Measurements from ENCODE around the gene TOMM20.
"Not testable (repeated sequence)": the region's sequence is repeated elsewhere in the genome, so short reads cannot be mapped to it uniquely, and the experiment has no call there.

TOMM20 gene

GRCh38 chr1:235091319-235092044, 37.2 kb downstream of the TOMM20 start:
- DNase-seq (ENCODE audit: low spot score); H3K4me2 ChIP-seq (ENCODE audit: insufficient read depth, low read length, poor library complexity, severe bottlenecking); H3K27me3 ChIP-seq (ENCODE audit: control insufficient read depth in 3 of 3, insufficient read depth in 3 of 3, low read depth in 1 of 3, low read length in 3 of 3); H3K23ac ChIP-seq (ENCODE audit: low read depth, low read length, poor library complexity); H3K4ac ChIP-seq (ENCODE audit: low read length); H3K36me3 ChIP-seq (replicated peaks in 1 of 2; ENCODE audit: control insufficient read depth in 2 of 2, insufficient read depth in 2 of 2, low read length in 2 of 2); H3K9me3 ChIP-seq (replicated peaks in 1 of 2; ENCODE audit: control insufficient read depth in 2 of 2, insufficient read depth in 1 of 2, low read depth in 1 of 2, low read length in 2 of 2); H3K14ac ChIP-seq (ENCODE audit: low read length); H4K8ac ChIP-seq (ENCODE audit: low read depth, low read length); H2AFZ ChIP-seq (ENCODE audit: low read length); H3K4me3 ChIP-seq (ENCODE audit: low read length in 2 of 2); H3K9ac ChIP-seq (ENCODE audit: low read depth, low read length, poor library complexity); H3K79me1 ChIP-seq (ENCODE audit: low read depth, low read length): not testable (repeated sequence)
- Histone ChIP-seq H4K91ac (ENCODE audit: low read depth, low read length, poor library complexity) (peak overlapping the region; percentile 34), H3K27ac (replicated peaks; ENCODE audit: low read length) (peak overlapping the region; percentile 89), H2BK15ac (ENCODE audit: low read length) (peak overlapping the region; percentile 65), H2BK5ac (ENCODE audit: low read length) (peak overlapping the region; percentile 13), H2BK12ac (ENCODE audit: low read length) (peak overlapping the region; percentile 78), H2BK120ac (ENCODE audit: low read depth, low read length) (peak overlapping the region; percentile 74), H2AK5ac (ENCODE audit: low read depth, low read length) (peak overlapping the region; percentile 79), H3K18ac (ENCODE audit: low read length) (peak overlapping the region; percentile 89), H3K4me1 (ENCODE audit: control insufficient read depth in 2 of 2, insufficient read depth in 1 of 2, low read depth in 1 of 2, low read length in 2 of 2) (peaks cover 17 to 19% of the 10 kb centered on the region in 2 donors)
- WGBS, 2 donors (ENCODE audit: extremely low coverage in 2 of 2, insufficient read length in 2 of 2, insufficient replicate concordance in 1 of 2): no CpG with 5 or more reads among the region's 20 CpGs

- Histone ChIP-seq H3K4me2 (ENCODE audit: insufficient read depth, low read length, poor library complexity, severe bottlenecking) (peak overlapping the region; percentile 19), H3K79me1 (ENCODE audit: low read depth, low read length) (no peaks in the 10 kb centered on the region), H3K23ac (ENCODE audit: low read depth, low read length, poor library complexity) (no peak overlapping the region), H2BK5ac (ENCODE audit: low read length) (peak overlapping the region; percentile 13), H2AFZ (ENCODE audit: low read length) (peak overlapping the region; percentile 48), H3K36me3 (replicated peaks in 1 of 2; ENCODE audit: control insufficient read depth in 2 of 2, insufficient read depth in 2 of 2, low read length in 2 of 2) (no peaks in the 10 kb centered on the region), H2AK5ac (ENCODE audit: low read depth, low read length) (no peak overlapping the region), H3K9ac (ENCODE audit: low read depth, low read length, poor library complexity) (peak overlapping the region; percentile 15), H4K8ac (ENCODE audit: low read depth, low read length) (no peak overlapping the region), H3K27me3 (ENCODE audit: control insufficient read depth in 3 of 3, insufficient read depth in 3 of 3, low read depth in 1 of 3, low read length in 3 of 3) (no peaks in the 10 kb centered on the region), H2BK120ac (ENCODE audit: low read depth, low read length) (peak overlapping the region; percentile 2), H2BK15ac (ENCODE audit: low read length) (peak overlapping the region; percentile 2), H3K9me3 (replicated peaks in 1 of 2; ENCODE audit: control insufficient read depth in 2 of 2, insufficient read depth in 1 of 2, low read depth in 1 of 2, low read length in 2 of 2) (peaks cover 0 to 1% of the 10 kb centered on the region in 2 donors), H4K91ac (ENCODE audit: low read depth, low read length, poor library complexity) (peak overlapping the region; percentile 34), H3K14ac (ENCODE audit: low read length) (no peak overlapping the region), H3K4me1 (ENCODE audit: control insufficient read depth in 2 of 2, insufficient read depth in 1 of 2, low read depth in 1 of 2, low read length in 2 of 2) (peaks cover 17 to 19% of the 10 kb centered on the region in 2 donors), H3K4me3 (ENCODE audit: low read length in 2 of 2) (no peak overlapping the region), H3K4ac (ENCODE audit: low read length) (no peak overlapping the region), H2BK12ac (ENCODE audit: low read length) (peak overlapping the region; percentile 0), H3K18ac (ENCODE audit: low read length) (peak overlapping the region; percentile 89), H3K27ac (replicated peaks; ENCODE audit: low read length) (peak overlapping the region; percentile 89)
- peak; percentile 75 for DNase-seq (ENCODE audit: low spot score)
- no CpG with 5 or more reads among the region's 20 CpGs for WGBS, 2 donors (ENCODE audit: extremely low coverage in 2 of 2, insufficient read length in 2 of 2, insufficient replicate concordance in 1 of 2)
Observed at GRCh38 chr1:235090406-235091069, 38.1 kb downstream of the TOMM20 start.

GRCh38 chr1:235088907-235089306, 39.7 kb downstream of the TOMM20 start:
- Histone ChIP-seq H4K91ac (ENCODE audit: low read depth, low read length, poor library complexity) (no peak overlapping the region), H4K8ac (ENCODE audit: low read depth, low read length) (no peak overlapping the region), H3K36me3 (replicated peaks in 1 of 2; ENCODE audit: control insufficient read depth in 2 of 2, insufficient read depth in 2 of 2, low read length in 2 of 2) (no peaks in the 10 kb centered on the region), H3K9me3 (replicated peaks in 1 of 2; ENCODE audit: control insufficient read depth in 2 of 2, insufficient read depth in 1 of 2, low read depth in 1 of 2, low read length in 2 of 2) (peaks cover 0 to 1% of the 10 kb centered on the region in 2 donors), H3K18ac (ENCODE audit: low read length) (no peak overlapping the region), H3K27me3 (ENCODE audit: control insufficient read depth in 3 of 3, insufficient read depth in 3 of 3, low read depth in 1 of 3, low read length in 3 of 3) (no peaks in the 10 kb centered on the region), H2BK5ac (ENCODE audit: low read length) (no peak overlapping the region), H3K14ac (ENCODE audit: low read length) (no peak overlapping the region), H2BK12ac (ENCODE audit: low read length) (peak overlapping the region; percentile 58), H3K27ac (replicated peaks; ENCODE audit: low read length) (no peak overlapping the region), H2AFZ (ENCODE audit: low read length) (no peak overlapping the region), H3K4me3 (ENCODE audit: low read length in 2 of 2) (no peak overlapping the region), H3K23ac (ENCODE audit: low read depth, low read length, poor library complexity) (no peak overlapping the region), H3K4me2 (ENCODE audit: insufficient read depth, low read length, poor library complexity, severe bottlenecking) (no peak overlapping the region), H2BK120ac (ENCODE audit: low read depth, low read length) (no peak overlapping the region), H2AK5ac (ENCODE audit: low read depth, low read length) (peak overlapping the region; percentile 94), H3K9ac (ENCODE audit: low read depth, low read length, poor library complexity) (no peak overlapping the region), H3K79me1 (ENCODE audit: low read depth, low read length) (no peaks in the 10 kb centered on the region), H3K4me1 (ENCODE audit: control insufficient read depth in 2 of 2, insufficient read depth in 1 of 2, low read depth in 1 of 2, low read length in 2 of 2) (peaks cover 21 to 22% of the 10 kb centered on the region in 2 donors), H2BK15ac (ENCODE audit: low read length) (peak overlapping the region; percentile 37), H3K4ac (ENCODE audit: low read length) (peak overlapping the region; percentile 53)
- no peak for DNase-seq (ENCODE audit: low spot score)
- no CpG with 5 or more reads among the region's 7 CpGs for WGBS, 2 donors (ENCODE audit: extremely low coverage in 2 of 2, insufficient read length in 2 of 2, insufficient replicate concordance in 1 of 2)

GRCh38 chr1:235088430-235088829, 40.2 kb downstream of the TOMM20 start:
- WGBS, 2 donors (ENCODE audit: extremely low coverage in 2 of 2, insufficient read length in 2 of 2, insufficient replicate concordance in 1 of 2): no CpG with 5 or more reads among the region's 6 CpGs
- H2AFZ ChIP-seq (ENCODE audit: low read length): peak overlapping the region; percentile 24
- H4K91ac ChIP-seq (ENCODE audit: low read depth, low read length, poor library complexity): no peak overlapping the region
- H2BK15ac ChIP-seq (ENCODE audit: low read length): no peak overlapping the region
- no peak overlapping the region for H2BK5ac ChIP-seq (ENCODE audit: low read length)
- peaks cover 0 to under 1% of the 10 kb centered on the region in 2 donors for H3K9me3 ChIP-seq (replicated peaks in 1 of 2; ENCODE audit: control insufficient read depth in 2 of 2, insufficient read depth in 1 of 2, low read depth in 1 of 2, low read length in 2 of 2)
- no peak for DNase-seq (ENCODE audit: low spot score)
- H4K8ac ChIP-seq (ENCODE audit: low read depth, low read length): no peak overlapping the region
- H2BK120ac ChIP-seq (ENCODE audit: low read depth, low read length): no peak overlapping the region
- no peaks in the 10 kb centered on the region for H3K36me3 ChIP-seq (replicated peaks in 1 of 2; ENCODE audit: control insufficient read depth in 2 of 2, insufficient read depth in 2 of 2, low read length in 2 of 2)
- H3K4me1 ChIP-seq (ENCODE audit: control insufficient read depth in 2 of 2, insufficient read depth in 1 of 2, low read depth in 1 of 2, low read length in 2 of 2): peaks cover 20% of the 10 kb centered on the region in 2 donors
- H3K27ac ChIP-seq (replicated peaks; ENCODE audit: low read length): no peak overlapping the region
- H3K14ac ChIP-seq (ENCODE audit: low read length): no peak overlapping the region
- H2BK12ac ChIP-seq (ENCODE audit: low read length): no peak overlapping the region
- no peak overlapping the region for H3K4me3 ChIP-seq (ENCODE audit: low read length in 2 of 2)
- no peak overlapping the region for H3K4ac ChIP-seq (ENCODE audit: low read length)
- H2AK5ac ChIP-seq (ENCODE audit: low read depth, low read length): peak overlapping the region; percentile 94
- H3K9ac ChIP-seq (ENCODE audit: low read depth, low read length, poor library complexity): no peak overlapping the region
- H3K79me1 ChIP-seq (ENCODE audit: low read depth, low read length): no peaks in the 10 kb centered on the region
- H3K23ac ChIP-seq (ENCODE audit: low read depth, low read length, poor library complexity): no peak overlapping the region
- peak overlapping the region; percentile 59 for H3K18ac ChIP-seq (ENCODE audit: low read length)
- no peaks in the 10 kb centered on the region for H3K27me3 ChIP-seq (ENCODE audit: control insufficient read depth in 3 of 3, insufficient read depth in 3 of 3, low read depth in 1 of 3, low read length in 3 of 3)
- H3K4me2 ChIP-seq (ENCODE audit: insufficient read depth, low read length, poor library complexity, severe bottlenecking): no peak overlapping the region

All from neuronal stem cell (in vitro differentiated cells).